NCI-H1417 treated with DMSO at 0.1 percent for 48 hours (cell line): ENCODE results near the gene IL25.
"Not testable (repeated sequence)": the region's sequence is repeated elsewhere in the genome, so short reads cannot be mapped to it uniquely, and the experiment has no call there.

ENCODE experiments used
- DNase-seq: peaks from one replicate; lab custom pipeline; 2025; lab: John Stamatoyannopoulos, UW

The IL25 gene

GRCh38 chr14:23375527-23376251 is 3.1 kb downstream of the IL25 start:
- DNase-seq: no peak

GRCh38 chr14:23376482-23377197 is 4.0 kb downstream of the IL25 start, which contains the start of gene CMTM5:
Gene CMTM5 (plus strand): TSS chr14:23377046. CDS start chr14:23377252, 206 bp downstream.
- no peak for DNase-seq

- DNase-seq: no peak
Measured at GRCh38 chr14:23377198-23377550, 4.6 kb downstream of the IL25 start.

- no peak for DNase-seq
Measured at GRCh38 chr14:23377573-23378563, 5.3 kb downstream of the IL25 start.

DNA sequence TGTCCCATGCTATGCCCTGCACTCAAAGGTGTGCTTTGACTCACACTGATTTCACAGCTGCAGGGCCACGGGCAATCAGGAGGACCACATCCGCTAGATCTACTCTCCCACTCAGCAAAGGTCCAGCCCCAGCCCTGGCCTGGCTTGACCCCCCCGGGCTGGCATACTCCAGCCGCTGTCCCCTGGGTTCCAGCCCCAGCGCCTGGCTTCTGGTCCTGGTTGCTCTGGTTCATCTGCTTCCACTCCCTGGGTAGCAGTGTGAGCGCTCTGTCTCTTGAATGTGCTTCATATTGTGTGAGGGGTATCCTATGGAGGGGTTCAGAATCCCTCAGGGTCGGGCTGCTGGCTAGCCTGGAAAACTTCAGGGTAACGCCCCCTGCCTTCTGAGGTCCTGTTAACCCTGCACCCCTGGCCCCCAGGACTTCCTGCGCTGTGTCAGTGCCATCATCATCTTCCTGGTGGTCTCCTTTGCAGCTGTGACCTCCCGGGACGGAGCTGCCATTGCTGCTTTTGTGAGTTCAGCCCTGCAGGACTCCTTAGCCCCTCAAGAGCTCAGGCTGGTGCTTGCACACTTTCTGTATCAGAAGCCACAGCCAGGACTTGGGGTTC is 6.1 kb downstream of the IL25 start:
- DNase-seq: no peak

- no peak for DNase-seq
Measured at GRCh38 chr14:23379366-23380196, 7.0 kb downstream of the IL25 start.

GRCh38 chr14:23380197-23380914 is 7.7 kb downstream of the IL25 start:
- DNase-seq: no peak

GRCh38 chr14:23380976-23381375 is 8.4 kb downstream of the IL25 start:
- DNase-seq: no peak

GRCh38 chr14:23381871-23382270 is 9.3 kb downstream of the IL25 start:
- DNase-seq: no peak

DNA sequence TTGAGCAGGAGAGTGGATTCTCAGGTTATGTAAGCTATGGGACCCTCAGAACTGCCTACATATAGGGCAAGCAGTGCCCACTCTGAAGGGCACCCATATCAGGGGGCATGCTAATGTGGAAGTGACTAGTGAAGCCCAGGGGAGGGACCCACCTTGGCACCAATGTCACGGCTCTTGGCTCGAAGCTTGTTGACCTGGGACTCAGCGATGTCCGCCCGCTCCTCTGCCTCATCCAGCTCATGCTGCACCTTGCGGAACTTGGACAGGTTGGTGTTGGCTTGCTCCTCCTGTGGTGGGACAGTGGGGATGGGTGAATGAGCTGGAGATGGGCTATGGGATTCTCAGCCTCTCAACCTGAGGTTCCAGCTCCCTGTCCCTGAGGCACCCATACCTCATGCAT is 9.7 kb downstream of the IL25 start:
- DNase-seq: no peak

- no peak for DNase-seq
Measured at GRCh38 chr14:23382731-23383440, 10.3 kb downstream of the IL25 start.

- no peak for DNase-seq
Measured at GRCh38 chr14:23384364-23385080, 11.9 kb downstream of the IL25 start.

GRCh38 chr14:23385244-23385641 is 12.6 kb downstream of the IL25 start:
- DNase-seq: no peak

DNA sequence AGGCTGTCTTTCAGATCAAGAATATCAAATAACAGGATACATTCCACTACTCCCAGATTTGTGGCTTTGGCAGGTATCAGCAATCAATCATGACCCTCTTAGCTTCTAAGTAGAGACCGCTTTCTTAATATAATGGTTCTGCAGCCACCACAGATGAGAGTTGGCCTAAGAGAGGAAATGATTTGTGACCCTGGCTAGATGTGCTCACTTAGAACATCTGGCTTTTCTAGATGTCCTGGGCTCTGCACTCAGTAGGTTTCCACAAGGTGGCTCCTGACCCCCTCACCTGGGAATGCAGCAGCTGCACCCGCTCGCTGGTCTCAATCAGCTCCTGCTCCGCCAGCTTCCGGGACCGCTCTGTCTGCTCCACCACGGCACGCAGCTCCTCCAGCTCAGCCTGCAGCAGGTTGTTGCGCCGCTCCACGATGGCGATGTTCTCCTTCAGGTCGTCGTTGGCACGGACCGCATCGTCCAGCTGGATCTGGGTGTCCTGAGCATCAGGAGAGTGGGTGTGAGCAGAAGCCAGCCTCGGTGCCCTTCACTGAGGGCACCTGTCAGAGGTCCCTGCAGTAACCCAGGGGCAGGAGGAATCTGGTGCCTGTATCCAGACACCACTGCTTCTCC is 13.1 kb downstream of the IL25 start:
- DNase-seq: no peak

DNA sequence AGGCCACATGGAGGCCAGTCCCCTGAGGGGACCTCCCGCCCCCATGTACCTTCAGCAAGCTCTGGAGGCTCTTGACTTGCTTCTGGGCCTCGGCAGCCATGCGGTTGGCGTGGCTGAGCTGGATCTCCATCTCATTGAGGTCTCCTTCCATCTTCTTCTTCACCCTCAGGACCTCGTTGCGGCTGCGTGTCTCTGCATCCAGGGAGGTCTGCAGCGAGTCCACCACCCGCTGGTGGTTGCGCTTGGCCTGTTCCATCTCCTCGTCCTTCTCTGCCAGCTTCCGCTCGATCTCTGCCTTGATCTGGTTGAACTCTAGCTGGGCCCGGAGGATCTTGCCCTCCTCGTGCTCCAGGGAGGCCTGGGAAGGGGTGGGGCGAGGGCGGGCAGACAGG is 13.7 kb downstream of the IL25 start:
- not testable (repeated sequence) for DNase-seq

DNA sequence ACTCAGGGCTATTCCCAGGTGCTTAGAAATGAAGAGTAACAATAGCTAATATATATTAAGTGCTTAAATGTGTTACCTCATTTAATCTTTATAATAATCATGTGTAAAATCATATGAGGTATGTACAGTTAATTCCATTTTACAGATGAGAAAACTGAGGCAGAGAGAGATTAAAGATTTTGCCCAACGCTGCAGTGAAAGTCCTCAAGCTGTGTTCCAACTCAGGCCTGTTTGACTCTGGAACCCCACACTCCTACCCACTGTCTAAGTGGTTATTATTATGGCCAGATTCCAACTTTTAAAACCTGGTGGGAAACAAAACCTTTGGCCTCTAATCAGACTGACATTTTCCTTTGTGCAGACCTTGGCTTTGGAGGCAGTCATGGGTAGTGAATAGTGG is 14.4 kb downstream of the IL25 start:
- DNase-seq: no peak

GRCh38 chr14:23387916-23388882 is 15.6 kb downstream of the IL25 start:
- DNase-seq: no peak
